Daoy (cell line): ENCODE measurements around the gene NR6A1. TPM values are rescaled to one million over a fixed set of nuclear protein-coding genes. Genes with fewer than 3 reads are reported as not detected.

Source experiments
- DNase-seq: peaks from one replicate; pipeline ENCODE4 v3.0.0-alpha.2; 2015; ENCODE audit warnings: low read depth
- total RNA-seq: library from RNA; depleted of rRNA; stranded (reverse); fragments of >200 nt; shearing (Covaris generic); gene quantifications from 2 replicates; pipeline ENCODE4 v1.2.3, GENCODE V29; 2014

The NR6A1 gene
- total RNA-seq, 1 experiment from 2014 or later = 5.1 TPM

- peak; percentile 99 for DNase-seq
Measured at GRCh38 chr9:124658165-124659017, 112.7 kb downstream of the NR6A1 start.

GRCh38 chr9:124657516-124657915 lies 113.6 kb downstream of the NR6A1 start:
- DNase-seq = no peak

- no peak for DNase-seq
Measured at GRCh38 chr9:124654431-124654830, 116.7 kb downstream of the NR6A1 start.

- peak; percentile 95 for DNase-seq
Measured at GRCh38 chr9:124652615-124653393, 118.3 kb downstream of the NR6A1 start.

GRCh38 chr9:124652203-124652602 lies 118.9 kb downstream of the NR6A1 start:
- no peak for DNase-seq

GRCh38 chr9:124645274-124645673 lies 125.8 kb downstream of the NR6A1 start:
- DNase-seq = no peak

GRCh38 chr9:124639637-124640036 lies 131.5 kb downstream of the NR6A1 start:
- DNase-seq = no peak

GRCh38 chr9:124635285-124635684 lies 135.8 kb downstream of the NR6A1 start:
- no peak for DNase-seq

GRCh38 chr9:124632077-124632621 lies 139.0 kb downstream of the NR6A1 start:
- no peak for DNase-seq

- DNase-seq = no peak
Measured at GRCh38 chr9:124631326-124631725, 139.8 kb downstream of the NR6A1 start.

GRCh38 chr9:124629600-124629999 lies 141.5 kb downstream of the NR6A1 start:
- peak; percentile 42 for DNase-seq

GRCh38 chr9:124628741-124629140 lies 142.4 kb downstream of the NR6A1 start:
- no peak for DNase-seq

GRCh38 chr9:124626276-124626675 lies 144.8 kb downstream of the NR6A1 start:
- no peak for DNase-seq

GRCh38 chr9:124625087-124625486 lies 146.0 kb downstream of the NR6A1 start:
- DNase-seq = no peak

GRCh38 chr9:124624735-124624992 lies 146.4 kb downstream of the NR6A1 start:
- no peak for DNase-seq

GRCh38 chr9:124623966-124624734 lies 147.0 kb downstream of the NR6A1 start:
- no peak for DNase-seq

- DNase-seq = no peak
Measured at GRCh38 chr9:124622882-124623281, 148.2 kb downstream of the NR6A1 start.

GRCh38 chr9:124621371-124622328 lies 149.5 kb downstream of the NR6A1 start:
- peak; percentile 82 for DNase-seq

GRCh38 chr9:124618476-124618875 lies 152.6 kb downstream of the NR6A1 start:
- peak; percentile 65 for DNase-seq

- DNase-seq = peak; percentile 91
Measured at GRCh38 chr9:124617477-124618141, 153.5 kb downstream of the NR6A1 start.
